ENCODE data around the gene GRIP2.

DNA sequence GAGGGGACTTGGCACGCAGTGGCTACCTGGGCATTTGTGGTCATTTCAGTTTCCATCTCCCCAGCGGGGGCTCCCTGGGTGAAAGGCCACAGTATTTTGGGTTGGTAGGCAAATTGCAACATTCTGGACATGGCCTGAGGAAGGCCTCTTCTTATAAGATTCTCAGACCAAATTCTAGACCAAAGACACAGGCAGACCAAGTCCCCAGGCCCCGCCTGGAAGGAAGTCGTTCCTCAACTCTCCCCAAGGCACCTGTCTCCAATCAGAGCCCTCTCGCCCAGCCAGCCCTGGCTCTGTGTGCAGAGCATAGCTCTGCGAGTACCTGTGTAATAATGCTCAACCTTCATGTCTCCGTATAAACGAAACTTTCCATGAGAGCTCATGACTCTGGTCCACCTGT is 53.1 kb downstream of the GRIP2 start:
- no peak for TF ChIP-seq EZH2 (IDR thresholded peaks at IDR 0.05)
- TF ChIP-seq, protein P1, sequence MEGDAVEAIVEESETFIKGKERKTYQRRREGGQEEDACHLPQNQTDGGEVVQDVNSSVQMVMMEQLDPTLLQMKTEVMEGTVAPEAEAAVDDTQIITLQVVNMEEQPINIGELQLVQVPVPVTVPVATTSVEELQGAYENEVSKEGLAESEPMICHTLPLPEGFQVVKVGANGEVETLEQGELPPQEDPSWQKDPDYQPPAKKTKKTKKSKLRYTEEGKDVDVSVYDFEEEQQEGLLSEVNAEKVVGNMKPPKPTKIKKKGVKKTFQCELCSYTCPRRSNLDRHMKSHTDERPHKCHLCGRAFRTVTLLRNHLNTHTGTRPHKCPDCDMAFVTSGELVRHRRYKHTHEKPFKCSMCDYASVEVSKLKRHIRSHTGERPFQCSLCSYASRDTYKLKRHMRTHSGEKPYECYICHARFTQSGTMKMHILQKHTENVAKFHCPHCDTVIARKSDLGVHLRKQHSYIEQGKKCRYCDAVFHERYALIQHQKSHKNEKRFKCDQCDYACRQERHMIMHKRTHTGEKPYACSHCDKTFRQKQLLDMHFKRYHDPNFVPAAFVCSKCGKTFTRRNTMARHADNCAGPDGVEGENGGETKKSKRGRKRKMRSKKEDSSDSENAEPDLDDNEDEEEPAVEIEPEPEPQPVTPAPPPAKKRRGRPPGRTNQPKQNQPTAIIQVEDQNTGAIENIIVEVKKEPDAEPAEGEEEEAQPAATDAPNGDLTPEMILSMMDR (IDR thresholded peaks at IDR 0.05), result no peak
- TF ChIP-seq EZH2phosphoT487 (IDR thresholded peaks at IDR 0.05), result no peak
